Inflammatory macrophage treated with lipopolysaccharide for 4 hours (primary cell): ENCODE measurements around the gene SCT.
"Not testable (repeated sequence)": the region's sequence is repeated elsewhere in the genome, so short reads cannot be mapped to it uniquely, and the experiment has no call there.

Source experiments
- DNase-seq: peaks from one replicate; pipeline ENCODE4 v3.0.0-alpha.2; 2020

The SCT gene, protein sequence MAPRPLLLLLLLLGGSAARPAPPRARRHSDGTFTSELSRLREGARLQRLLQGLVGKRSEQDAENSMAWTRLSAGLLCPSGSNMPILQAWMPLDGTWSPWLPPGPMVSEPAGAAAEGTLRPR

DNA sequence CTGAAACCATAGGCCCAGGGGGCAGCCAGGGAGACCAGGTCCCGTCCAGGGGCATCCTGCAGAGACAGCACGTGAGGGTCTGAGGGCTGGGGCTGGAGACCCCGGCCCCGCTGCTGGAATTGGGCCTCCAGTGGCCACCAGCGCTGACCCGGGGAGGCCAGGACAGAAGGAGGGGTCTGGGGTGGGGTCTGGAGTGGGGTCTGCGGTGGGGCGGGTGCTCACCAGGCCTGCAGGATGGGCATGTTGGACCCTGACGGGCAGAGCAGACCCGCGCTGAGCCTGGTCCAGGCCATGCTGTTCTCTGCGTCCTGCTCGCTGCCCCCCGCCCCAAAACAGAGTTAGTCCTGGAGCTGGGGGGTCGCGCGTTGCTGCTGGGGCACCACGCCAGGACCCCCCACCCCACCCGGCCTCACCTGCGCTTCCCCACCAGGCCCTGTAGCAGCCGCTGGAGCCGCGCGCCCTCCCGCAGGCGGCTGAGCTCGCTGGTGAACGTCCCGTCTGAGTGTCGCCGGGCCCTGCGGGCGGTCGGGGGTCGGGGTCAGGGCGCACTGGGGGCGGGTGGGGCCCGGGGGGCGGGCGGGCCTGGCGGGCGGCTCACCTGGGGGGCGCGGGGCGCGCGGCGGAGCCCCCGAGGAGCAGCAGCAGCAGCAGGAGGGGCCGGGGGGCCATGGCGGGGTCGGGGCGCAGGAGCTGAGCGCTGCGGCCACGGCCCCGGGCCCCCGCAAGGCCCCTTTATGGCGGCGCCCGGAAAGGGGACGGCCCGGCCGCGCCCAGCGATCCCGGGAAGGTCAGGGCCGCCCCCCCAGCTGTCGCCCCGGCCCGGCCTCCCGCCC lies at the start of gene SCT:
Gene SCT (minus strand): TSS at position 707 of the 833 bp plus-strand sequence. CDS start 38 bp downstream, at position 669.
- no peak for DNase-seq

DNA sequence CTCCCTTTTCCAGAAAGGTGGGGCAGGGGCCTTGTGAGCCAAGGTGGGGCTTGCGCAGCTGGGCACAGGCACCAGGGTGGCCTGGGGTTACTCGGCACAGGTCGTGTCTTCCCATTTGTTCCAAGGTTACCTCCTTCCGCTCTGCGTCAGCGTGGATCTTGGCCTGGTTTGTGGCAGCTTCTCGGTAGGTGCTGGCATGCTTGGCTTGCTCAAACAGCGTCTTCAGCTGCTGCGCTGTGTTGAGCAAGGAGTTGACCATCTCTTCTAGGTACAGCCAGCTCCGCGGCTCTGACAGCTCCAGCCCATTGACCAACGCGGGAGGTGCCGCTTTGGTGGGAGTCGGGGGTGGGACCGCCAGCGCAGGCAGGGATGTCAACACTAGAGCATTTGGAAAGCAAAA lies 47.4 kb upstream of the SCT start:
- DNase-seq = no peak

DNA sequence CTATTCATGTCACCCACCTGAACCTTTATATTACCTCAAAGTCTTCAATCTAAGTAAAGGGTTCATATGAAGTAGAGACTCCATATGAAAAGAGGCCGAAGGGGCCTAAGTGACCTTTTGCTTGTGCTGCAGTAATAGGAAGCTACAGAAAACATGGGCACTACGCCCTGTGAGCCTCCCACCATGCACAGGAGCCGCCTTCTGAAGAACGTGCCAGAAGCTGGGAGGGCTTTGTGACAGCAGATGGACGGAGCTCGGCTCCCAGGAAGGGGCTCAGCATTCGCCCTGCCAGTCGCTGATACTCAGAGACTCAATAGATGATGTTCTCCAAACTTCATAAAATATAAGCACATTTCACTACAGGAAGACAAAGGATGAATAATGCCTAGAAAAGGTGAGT lies 46.9 kb upstream of the SCT start:
- no peak for DNase-seq

DNA sequence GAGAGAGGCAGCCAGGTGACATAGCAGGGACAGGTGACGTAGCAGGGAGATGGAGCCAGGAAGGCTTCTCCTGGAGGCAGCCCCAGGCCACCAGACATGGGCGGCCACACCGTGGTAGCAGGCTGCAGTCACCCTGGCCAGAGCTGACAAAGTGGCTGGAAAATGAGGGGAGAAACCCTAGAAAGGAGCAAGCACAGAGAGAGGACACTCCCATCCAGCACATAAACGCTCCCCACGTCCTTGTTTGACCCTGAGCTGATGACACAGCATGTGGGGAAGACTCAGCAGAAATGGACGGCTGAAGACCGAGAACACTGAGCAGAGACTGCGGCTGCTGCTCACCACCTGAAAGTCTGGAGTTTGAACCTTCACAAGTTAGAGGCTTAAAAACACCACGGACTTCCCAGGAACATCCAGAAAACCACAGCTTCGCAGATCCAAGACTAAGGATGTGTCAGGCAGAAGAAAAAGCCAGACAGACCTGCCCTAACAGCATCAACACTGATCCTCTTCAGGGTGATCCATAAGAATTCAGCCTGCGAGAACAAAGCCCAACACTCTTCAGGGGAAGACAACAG lies 38.8 kb upstream of the SCT start:
- DNase-seq = no peak

DNA sequence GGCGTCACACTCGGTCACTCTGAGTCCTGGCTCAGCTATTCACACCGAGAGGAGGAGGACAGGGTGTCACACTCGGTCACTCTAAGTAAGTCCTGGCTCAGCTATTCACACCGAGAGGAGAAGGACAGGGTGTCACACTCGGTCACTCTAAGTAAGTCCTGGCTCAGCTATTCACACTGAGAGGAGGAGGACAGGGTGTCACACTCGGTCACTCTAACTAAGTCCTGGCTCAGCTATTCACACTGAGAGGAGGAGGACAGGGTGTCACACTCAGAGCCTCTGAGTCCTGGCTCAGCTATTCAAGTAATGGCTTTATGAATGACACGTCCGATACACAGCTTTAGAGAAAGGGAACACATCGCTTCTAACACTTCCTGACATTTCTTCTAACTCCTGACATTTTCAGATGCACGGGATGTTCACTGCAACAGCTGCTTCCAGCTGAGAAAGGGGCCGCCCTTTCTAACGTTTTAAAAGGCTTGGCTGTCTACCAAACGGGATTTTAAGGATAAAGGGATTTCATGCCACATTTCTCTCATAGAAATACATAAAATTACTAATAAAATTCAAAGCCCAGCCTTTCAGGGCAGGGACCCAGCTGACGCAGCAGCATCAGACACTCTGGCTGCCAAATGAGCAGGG lies 38.2 kb upstream of the SCT start:
- DNase-seq = no peak

DNA sequence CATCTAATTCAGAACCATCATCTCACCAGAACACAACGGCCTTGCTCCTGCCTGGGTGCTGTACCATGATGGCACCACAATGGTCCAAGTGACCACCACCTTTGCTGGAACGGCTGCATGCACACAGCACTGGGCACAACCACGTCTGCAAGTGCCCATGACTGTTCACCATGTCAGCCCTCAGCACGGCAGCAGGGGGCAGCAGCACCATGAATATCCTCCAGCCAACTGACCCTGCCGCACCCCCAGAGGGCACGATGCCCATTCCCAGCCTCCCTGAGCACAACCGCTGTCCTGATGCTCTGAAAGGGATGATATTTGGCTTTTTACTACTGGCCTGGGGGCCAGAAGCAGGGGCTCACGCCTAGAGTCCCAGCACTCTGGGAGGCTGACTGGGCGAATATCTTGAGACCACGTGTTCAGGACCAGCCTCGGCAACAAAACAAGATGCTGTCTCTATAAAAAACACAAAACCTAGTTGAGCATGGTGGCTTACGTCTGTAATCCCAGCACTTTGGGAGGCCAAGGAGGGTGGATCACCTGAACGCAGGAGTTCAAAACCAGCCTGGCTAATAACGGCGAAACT lies 35.8 kb upstream of the SCT start:
- DNase-seq = peak; percentile 48

DNA sequence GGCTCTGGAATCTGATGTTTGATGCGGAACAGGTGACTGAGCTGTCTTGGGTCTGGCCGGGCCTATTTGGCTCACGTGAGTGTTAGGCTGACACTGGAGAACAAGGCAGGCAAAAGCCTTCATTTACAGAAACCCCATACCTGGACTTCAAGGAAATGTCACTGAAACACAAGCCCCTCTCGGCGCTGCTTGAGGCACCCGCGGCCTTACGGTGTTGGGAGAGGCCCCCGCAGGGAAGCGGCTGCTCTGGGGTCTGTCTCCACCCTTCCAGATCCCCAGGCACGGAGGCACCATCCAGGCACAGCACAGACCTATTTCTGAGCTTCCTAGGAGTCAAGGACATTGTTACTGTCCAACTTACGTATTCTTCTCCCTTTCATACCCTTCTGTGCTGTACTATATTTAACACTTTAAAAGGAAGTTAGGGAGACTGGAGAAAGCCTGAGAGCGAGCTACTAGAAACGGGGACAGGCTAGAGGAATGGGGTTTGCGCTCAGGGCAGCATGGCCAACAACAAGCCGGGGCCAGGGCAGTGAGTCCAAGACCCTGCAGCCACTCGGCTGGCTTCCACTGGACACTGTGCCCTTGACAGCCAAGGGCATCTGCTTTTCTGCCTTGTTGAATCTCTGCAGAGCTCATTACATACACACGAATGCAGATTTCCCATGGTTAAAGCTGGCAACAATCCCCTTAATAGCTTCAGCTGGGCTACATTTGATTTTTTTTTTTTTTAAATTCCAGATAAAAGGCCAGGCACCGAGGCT lies 33.9 kb upstream of the SCT start:
- no peak for DNase-seq

DNA sequence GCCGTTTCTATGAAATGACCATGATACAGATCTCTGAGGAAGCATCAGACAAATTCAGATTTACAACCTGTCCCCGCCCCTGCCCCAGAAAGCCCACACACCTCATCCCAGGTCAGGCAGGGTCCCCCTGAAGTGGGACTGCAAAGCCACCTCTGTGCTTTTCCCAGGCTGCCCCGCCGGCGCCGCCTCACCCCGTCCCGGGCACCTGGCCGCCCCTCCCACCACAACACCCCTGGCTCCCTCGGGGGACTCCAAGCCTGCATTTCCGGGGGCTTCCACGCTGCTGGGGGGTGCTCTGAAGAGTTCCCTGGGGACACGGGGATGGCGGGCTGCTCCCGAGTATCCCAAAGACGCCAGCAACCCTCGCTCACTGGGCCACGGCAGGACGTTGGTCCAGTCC lies 33.3 kb upstream of the SCT start:
- no peak for DNase-seq

DNA sequence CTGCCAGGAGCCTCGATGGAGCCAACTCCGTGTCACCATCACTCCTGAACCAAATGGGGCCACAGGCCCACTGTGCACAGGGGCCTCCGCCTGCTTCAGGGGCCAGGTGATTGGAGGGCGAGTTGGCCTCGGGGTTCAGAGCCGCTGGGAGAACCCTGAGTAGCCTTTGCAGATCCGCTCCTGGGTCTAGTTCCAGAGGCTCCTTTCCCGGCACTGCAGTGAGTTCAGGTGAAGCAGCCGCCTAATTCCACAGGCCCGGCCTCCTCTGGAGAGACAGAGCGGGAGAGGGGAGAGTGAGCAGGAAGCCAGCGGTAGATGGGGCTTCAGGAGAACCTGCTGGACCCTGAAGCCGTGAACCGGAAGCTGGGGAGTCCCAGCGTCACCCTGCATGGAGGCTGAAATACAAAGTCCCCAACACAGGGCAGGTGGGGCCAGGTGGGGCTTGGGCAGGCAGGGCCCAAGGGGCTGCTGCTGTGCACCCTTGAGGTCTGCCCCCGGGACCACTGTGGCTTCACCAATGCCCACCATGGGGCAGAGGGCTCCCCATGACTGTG lies 32.6 kb upstream of the SCT start:
- DNase-seq = no peak

DNA sequence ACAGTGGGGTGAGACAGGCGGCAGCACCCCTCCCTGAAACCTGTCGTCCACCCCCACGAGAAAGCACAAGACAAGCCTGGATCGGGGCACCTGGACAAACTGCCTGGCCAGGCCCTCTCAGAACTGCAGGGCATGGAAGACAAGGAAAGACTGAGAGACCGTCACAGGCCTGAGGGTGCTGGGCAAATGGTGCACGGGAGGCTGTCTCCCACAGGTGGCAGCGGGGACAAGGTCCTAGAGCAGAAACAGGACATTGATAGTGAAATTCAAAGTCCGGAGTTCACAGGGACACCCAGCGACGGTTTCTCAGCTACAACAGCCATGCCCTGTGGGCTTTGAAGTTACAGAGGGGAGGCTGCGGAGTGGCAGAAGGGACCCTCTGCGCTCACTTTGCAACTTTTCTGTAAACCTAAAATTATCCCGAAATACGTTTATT lies 30.7 kb upstream of the SCT start:
- no peak for DNase-seq

DNA sequence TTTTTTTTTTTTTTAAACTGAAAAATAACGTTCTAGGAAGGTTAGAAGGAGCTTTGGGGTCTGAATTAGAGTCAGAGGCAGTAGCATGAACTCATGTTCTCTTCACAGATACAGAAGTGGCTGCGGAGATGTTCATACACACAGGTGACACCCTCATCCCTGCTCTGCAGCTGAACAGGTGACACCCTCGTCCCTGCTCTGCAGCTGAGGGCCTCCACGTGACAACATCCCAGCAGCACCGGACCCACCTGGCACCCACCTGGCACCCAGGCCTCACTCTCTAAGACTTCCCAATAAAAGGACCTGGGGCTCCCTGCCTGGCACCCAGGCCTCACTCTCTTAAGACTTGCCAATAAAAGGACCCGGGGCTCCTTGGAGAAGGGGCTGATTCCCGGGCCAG lies 29.9 kb upstream of the SCT start:
- no peak for DNase-seq

DNA sequence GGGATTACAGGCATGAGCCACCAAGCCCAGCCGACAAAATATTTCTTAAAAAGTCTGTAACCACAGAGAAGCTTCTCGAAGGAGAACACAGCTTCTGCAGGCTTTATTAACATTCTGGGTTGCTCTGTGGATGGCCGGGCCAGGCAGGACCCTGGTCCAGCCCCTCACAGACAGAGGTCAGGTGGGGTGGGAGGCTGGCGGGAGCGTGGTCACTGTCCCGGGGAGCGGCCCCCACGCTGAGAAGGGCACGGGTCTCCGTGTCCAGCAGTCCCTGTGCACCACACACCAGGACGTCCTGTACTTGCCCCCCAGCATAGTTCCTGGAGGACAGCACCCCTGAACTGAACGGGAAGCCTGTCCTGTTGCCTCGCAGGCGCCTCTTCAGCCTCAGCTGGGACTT lies 29.4 kb upstream of the SCT start:
- DNase-seq = no peak

DNA sequence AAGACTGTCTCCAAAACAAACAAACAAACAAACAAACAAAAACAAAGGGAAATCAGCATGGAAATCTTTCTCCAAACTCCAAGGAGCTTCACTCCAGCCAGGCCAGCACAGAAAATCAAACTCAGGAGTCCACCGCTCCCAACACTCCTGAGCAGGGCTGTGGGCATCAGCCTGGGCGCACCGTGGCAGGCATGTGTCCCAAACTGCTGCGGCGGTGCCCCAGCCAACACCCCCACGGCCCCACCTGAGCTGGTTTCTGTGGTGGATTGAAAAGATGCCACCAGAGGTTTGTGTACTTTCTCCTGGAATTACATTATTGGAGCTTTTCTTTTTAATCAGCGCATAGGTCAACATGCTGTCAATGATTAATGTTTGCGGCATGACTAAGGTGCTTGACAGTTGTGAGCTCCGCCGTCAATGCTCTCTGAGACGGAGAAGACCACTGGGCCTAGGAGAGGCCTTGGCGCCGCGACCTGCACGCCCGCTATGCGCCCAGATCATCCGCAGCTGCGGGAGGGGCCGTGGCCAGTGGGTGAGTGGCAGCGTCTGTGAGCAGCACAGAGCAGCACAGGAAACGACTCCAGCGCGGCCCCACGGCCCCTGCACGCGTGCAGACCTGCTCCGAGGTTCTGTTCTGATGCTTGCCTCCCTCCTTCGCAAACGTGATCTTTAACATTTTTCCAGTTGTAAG lies 28.2 kb upstream of the SCT start:
- DNase-seq = no peak

DNA sequence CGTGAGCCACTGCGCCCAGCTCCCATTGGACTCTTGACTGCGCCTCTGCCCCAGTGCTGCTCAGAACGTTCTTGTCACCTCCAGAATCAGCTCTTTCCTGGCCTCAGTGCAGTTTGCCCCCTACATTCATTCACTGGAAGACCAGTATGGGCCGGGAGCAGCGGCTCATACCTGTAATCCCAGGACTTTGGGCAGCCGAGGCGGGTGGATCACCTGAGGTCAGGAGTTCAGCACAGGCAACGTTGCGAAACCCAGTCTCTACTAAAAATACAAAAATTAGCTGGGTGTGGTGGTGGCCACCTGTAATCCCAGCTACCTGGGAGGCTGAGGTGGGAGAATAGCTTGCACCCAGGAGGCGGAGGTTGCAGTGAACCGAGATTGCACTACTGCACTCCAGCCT lies 27.5 kb upstream of the SCT start:
- DNase-seq = not testable (repeated sequence)

DNA sequence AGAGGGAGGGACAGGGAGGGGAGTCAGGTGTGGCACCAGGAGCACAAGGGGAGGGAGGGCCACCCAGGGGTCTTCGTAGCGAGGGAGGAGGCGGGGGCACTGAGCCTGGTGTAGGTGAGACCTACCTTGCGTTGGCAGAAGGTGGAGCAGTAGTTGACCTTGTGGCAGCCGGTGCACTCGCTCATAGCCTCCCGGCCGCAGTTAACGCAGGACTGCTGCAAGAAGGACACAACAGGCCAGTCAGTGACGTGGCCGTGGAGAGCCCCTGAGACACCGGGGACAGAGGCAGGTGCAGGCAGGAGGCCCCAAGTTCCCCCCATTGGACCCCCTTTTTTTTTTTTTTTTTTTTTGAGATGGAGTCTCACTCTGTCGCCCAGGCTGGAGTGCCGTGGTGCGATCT lies 26.9 kb upstream of the SCT start:
- DNase-seq = no peak

DNA sequence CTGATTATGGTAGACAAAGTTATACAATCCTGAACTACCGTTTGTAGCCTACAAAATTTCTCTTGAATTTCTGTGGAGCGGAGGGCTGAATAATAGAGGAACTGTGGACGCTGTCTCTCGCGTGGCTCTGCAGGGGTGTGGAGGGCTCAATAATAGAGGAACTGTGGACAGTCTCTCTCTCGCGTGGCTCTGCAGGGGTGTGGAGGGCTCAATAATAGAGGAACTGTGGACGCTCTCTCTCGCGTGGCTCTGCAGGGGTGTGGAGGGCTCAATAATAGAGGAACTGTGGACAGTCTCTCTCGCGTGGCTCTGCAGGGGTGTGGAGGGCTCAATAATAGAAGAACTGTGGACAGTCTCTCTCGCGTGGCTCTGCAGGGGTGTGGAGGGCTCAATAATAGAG lies 26.2 kb upstream of the SCT start:
- DNase-seq = peak; percentile 29

DNA sequence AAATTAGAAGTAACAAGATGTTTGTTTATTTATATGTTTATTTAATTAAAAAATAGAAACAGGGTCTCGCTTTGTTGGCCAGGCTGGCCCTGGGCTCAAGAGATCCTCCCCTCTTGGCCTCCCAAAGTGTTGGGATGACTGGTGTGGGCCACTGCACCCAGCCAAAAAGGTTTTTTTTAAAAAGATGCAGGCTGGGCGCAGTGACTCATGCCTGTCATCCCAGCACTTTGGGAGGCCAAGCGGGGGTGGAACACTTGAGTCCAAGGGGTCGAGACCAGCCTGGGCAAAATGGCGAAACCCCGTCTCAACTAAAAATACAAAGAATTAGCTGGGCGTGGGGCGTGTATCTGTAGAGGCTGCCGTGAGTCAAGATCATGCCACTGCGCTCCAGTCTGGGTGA lies 23.5 kb upstream of the SCT start:
- DNase-seq = no peak

DNA sequence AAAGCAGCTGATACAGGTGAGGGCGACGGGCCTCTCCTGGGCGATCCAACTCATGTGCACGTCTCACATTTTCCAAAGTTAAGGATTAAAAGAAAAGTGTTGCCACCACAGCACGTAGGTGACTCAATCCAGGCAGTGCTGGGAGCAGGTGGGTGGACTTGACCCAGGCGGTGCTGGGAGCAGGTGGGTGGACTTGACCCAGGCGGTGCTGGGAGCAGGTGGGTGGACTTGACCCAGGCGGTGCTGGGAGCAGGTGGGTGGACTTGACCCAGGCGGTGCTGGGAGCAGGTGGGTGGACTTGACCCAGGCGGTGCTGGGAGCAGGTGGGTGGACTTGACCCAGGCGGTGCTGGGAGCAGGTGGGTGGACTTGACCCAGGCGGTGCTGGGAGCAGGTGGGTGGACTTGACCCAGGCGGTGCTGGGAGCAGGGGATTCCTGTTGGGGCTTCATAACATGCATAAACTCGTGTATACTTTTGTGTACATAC lies 20.7 kb upstream of the SCT start:
- DNase-seq = not testable (repeated sequence)

DNA sequence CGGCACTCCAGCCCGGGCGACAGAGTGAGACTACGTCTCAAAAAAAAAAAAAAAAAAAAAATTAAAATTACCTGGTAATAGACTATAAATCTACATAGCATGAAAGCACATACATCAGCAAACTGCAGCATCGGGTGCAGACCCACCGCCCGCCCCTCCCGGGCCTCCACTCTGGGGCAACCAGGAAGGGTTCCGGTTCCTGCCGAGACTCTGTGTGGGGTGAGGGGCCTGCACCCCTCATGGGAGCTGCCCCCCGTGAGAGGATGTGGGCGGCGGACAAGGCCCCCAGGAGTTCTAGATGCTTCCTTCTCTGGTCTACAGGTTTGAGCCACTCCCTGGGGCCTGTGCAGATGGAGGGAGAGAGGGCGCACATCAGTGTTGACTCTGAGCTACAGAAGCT lies 19.2 kb upstream of the SCT start:
- no peak for DNase-seq

DNA sequence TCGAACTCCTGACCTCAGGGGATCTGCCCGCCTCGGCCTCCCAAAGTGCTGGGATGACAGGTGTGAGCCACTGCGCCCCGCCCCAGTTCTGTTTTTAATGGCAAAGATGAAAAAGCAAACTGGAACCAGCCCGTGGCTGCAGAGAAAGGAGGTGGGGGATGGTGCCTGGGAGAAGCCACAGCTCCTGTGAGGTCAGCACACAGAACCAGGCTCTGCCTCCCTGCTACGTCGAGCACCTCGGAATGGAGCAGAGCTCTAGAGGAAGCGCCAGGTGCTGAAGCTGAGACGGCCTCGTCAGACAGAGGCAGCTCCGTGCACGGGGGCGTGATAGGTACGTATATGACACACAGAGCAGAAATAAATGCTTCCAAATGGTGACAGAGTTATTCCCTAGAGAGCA lies 18.6 kb upstream of the SCT start:
- DNase-seq = no peak

DNA sequence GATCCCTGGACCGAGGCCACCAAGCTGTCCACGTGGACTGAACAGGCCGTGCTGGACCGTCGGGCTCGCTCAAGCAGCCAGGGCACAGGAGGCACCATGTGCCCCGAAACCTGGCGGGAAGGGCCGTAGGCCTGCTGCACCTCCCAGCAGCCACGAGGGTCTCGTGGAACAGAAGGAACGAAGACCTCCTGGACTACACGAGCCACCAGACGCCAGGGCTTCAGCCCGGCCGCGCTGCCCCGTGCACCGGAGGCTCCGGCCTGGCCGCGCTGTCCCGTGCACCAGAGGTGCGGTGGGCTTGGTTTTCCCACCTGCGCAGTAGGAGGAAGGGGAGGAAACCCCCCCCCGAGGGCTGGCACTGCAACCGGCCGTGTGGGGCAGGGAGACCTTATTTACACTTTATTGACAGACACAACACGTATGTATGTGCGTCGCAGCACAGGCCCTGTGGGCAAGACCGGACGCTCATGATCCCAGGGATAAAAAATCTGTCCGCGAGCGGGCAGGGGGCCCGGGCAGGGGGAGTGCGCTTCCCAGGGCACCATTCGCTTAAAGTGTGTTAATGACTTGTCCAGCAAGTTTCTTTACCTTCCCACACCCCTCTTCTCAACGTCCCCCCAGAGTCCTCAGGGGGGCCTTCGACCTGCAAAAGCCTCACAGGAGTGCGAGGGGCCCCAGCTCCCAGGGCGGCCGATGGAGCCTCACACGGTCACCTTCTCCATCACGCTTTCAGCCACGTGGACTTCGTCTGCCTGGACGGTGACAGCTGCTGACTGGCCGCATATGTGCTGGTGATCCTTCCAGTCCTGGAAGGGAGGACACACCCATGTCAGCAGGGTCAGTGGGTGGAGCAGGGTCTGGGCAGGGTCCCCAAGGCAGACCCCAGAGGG lies 17.1 kb upstream of the SCT start:
- no peak for DNase-seq
